Measurements from ENCODE around the gene UQCR10.
"Not testable (repeated sequence)": the region's sequence is repeated elsewhere in the genome, so short reads cannot be mapped to it uniquely, and the experiment has no call there.

UQCR10 gene

GRCh38 chr22:29734406-29734805 lies 32.8 kb upstream of the UQCR10 start:
- no peak for DNase-seq

DNA sequence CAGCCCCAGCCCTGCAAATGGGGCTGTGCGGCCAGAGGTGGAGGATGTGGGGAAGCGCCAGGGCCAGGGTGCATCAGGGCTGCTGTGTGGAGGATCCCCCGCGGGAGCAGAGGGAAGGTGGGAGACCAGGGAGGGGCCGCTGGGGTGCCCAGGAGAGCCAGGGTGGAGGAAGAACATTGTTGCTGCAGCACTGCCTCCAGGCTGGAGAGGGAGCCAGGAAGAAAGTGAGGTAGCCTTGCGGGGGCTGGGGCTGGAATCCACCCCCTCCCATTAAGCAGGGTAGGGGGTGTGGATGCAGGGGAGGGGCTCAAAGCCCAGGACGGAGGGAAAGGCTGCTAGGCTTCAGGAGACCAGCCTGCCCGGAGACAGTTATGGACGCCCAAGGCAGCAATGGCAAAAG lies 32.3 kb upstream of the UQCR10 start:
- no peak for DNase-seq

DNA sequence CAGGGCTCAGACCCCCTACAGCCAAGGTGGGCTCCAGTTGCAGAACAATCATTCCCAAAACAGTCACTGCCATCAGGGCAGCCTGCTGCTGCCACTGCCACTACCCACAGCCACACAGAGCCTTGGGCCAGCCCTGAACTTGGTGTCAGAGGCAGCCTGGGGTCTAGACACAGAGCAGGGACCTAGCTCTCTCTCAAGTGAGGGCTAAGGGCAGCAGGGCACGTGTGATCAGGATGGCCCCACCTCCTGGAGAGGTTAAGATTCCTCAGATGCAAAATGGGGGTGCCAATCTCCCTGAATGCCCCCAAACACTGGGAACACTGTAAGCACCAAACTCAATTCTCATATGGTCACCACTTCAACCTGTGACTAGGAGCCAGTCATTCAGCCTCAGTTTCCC lies 31.8 kb upstream of the UQCR10 start:
- DNase-seq: no peak

GRCh38 chr22:29737251-29738117 lies 29.7 kb upstream of the UQCR10 start:
- no peak for DNase-seq

DNA sequence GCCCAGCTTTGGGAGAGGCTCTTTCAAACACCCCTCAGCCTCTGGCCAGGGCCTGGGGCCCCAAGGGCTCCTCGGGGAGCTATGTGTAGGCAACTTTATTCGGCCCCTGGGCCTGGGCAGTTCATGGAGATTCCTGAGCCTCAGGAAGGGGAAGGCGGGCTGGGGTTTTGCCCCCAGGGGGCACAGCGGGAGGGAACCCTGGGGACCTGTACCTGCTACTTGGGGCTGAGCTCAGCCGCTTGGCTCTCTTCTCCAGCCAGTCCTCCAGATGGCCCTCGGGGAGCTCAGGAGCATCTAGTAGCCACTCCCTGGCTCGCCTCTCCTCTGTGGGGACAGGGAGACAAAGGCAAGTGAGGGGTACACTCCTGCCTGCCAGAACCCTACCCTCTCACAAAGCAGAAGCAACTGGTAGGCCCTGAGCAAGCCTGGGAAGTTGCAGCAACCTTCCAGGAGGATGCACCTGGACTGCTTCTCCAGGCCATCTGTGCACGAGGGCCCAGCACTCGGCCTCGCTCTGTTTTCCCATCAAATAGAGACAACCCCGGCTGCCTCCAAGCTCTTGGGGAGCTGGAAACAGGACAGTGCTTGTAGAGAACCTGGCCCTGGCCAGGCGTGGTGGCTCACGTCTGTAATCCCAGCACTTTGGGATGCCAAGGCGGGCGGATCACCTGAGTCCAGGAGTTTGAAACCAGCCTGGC lies 28.9 kb upstream of the UQCR10 start:
- DNase-seq: no peak

DNA sequence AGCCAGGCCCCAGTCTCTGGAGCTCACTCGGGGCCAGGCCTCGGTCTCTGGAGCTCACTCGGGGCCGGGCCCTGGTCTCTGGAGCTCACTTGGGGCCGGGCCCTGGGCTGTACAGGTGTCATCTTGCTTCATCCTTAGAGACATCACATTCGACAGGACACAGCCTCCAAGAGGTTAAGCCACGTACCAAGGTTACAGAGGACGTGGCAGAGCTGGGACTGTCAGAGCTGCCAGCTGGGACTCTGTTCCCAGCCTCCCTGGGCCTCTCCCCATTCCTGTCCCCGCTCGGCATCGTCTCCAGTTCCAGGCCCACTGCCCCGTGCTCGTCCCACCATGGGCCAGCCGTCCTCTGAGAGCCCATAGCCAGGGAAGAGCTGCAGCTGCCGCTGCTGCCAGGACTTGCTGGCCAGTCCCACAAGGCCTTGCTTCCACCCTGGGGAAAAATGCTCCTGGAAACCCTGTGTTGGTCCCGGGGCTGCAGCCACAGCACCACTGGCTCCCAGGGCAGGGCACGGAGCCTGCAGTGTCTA lies 27.8 kb upstream of the UQCR10 start:
- no peak for DNase-seq

DNA sequence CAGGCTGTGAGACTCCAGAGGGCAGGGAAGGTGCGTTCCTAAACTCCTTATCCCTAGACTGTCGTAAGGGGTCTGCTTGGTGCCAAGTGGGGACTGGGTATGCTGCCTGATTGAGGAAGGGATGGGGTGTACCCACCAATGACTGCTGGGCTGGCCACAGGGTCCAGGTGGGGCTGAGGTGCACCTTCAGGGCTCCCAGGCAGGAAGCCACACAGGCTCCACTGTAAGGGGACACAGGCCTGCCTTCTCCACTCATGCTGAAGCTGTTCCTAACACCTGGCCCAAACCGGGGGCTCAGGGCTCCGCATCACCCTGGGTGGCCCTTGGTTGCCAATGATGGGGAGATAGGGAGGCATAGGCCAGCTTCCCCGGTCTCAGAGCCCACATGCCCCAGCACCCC lies 27.0 kb upstream of the UQCR10 start:
- no peak for DNase-seq

GRCh38 chr22:29741926-29742325 lies 25.2 kb upstream of the UQCR10 start:
- no peak for DNase-seq

- DNase-seq: no peak
Measured at GRCh38 chr22:29742326-29742725, 24.8 kb upstream of the UQCR10 start.

GRCh38 chr22:29744902-29745301 lies 22.3 kb upstream of the UQCR10 start:
- no peak for DNase-seq

DNA sequence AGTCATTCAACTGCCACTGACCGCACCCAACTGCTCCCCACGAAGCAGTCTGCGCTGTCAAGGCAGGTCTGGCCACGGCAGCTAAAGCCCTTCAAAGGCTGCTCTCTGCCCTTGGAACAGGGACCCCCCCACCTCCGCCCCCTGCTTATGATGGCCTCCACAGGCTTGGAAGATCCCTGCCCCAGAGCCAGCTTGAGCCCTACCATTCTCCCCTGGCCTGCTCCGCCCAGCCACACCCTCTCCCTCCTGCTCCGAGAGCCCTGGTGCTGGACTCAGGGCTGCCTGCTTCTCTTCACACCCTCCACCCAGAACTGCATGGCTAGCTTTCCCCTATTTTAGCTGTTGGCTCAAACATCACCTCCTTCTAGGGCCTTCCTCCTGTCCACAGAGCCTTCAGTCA lies 19.3 kb upstream of the UQCR10 start:
- no peak for DNase-seq

DNA sequence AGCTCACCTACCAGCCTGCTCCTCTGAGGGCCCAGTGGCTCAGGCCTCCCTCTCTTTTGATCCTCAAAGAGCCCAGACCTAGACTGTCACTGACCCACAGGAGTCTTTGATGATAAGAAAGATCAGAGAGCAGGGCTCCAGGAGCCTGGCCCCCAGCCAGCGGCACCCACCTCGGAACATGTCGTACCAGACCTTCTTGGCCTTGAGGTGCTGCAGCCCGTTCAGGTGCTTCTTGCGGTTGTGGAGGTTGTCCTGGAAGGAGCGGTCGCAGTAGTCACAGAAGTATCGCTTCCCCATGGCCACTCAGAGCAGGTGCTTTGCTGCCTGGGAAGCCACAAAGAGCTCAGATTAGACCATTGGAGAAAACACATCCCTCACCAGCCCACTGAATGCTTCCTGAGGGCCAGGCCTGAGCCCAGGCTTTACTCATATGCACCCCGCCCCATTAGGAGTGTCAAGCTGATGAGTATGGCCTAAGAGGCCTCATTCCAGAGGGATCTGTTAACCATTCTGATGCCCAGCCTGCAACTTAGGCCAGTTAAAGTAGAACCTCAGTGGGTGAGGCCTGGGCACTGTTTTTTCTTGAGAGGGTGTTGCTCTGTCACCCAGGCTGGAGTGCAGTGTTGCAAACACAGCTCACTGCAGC lies 18.8 kb upstream of the UQCR10 start:
- no peak for DNase-seq

DNA sequence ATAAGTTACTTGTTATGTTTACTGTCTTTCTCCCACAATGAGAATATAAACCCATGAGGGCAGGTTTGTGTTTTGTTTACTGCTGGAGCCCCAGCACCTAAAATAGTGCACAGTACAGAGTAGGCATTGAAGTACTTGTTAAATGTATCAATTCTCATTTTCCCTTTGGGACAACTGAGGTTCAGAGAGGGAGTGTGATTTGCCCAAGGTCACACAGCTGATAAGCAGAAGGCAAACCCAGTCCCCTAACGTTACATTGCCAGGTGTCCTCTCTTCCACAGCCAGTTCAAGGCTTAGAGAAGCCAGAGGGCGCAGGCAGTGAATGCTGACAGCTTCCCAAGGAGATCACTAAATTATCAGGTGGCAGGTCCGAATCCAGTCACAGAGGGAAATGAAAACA lies 17.1 kb upstream of the UQCR10 start:
- no peak for DNase-seq

GRCh38 chr22:29750559-29751538 lies 16.3 kb upstream of the UQCR10 start:
- DNase-seq: no peak

DNA sequence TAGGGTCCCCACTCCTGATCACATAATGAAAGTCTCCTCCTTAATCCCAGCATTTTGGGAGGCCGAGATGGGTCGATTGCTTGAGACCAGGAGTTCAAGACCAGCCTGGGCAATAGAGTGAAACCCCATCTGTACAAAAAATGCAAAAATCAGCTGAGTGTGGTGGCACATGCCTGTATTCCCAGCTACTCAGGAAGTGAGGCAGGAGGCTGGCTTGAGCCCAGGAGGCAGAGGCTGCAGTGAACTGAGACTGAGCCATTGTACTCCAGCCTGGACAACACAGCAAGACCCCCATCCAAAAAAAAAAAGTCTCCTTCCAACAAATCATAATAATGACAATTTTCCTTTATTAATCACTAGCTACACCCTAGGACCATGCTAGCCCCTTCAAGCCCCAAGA lies 15.5 kb upstream of the UQCR10 start:
- DNase-seq: no peak

- no peak for DNase-seq
Measured at GRCh38 chr22:29753808-29754657, 13.1 kb upstream of the UQCR10 start.

DNA sequence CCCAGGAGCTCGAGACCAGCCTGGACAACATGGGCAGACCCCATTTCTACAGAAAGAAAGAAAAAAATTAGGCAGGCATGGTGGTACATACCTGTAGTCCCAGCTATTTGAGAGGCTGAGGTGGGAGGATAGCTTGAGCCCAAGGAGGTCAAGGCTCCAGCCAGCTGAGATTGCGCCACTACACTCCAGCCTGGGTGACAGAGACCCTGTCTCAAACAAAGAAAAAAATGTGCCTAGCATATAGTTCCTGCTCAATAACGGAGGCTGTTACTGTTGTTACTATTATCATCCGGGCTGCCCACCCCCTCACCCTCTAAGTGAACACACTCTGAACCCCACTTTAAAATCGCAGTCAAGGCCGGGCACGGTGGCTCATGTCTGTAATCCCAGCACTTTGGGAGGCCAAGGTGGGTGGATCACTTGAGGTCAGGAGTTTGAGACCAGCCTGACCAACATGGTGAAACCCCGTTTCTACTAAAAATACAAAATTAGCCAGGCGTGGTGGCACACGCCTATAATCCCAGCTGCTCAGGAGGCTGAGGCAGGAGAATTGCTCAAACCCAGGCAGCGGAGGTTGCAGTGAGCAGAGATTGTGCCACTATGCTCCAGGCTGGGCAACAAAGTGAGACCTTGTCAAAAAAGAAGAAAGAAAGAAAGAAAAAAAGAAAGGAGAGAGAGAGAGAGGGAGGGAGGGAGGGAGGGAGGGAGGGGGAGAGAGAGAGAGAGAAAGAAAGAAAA lies 12.3 kb upstream of the UQCR10 start:
- DNase-seq: not testable (repeated sequence)

GRCh38 chr22:29755889-29756288 lies 11.3 kb upstream of the UQCR10 start:
- no peak for DNase-seq

- no peak for DNase-seq
Measured at GRCh38 chr22:29756341-29756740, 10.8 kb upstream of the UQCR10 start.

- DNase-seq: no peak
Measured at GRCh38 chr22:29757096-29757495, 10.1 kb upstream of the UQCR10 start.

Data from right kidney (tissue), 1 donor.